Measurements from ENCODE around the gene TRABD2B. TPM values are rescaled to one million over a fixed set of nuclear protein-coding genes. Genes with fewer than 3 reads are reported as not detected.
A peak's percentile ranks its signal among the peaks of the same experiment; 100 is the strongest.

TRABD2B gene
- total RNA-seq, 1 donor from 2014 or later: 1.5 TPM

GRCh38 chr1:47875831-47876586 is 121.2 kb downstream of the TRABD2B start:
- no peak for DNase-seq

- DNase-seq: no peak
Measured at GRCh38 chr1:47875036-47875435, 122.1 kb downstream of the TRABD2B start.

- DNase-seq: no peak
Measured at GRCh38 chr1:47873337-47873736, 123.8 kb downstream of the TRABD2B start.

GRCh38 chr1:47872886-47873285 is 124.3 kb downstream of the TRABD2B start:
- DNase-seq: no peak

GRCh38 chr1:47871799-47872353 is 125.3 kb downstream of the TRABD2B start:
- DNase-seq: no peak

- DNase-seq: no peak
Measured at GRCh38 chr1:47870946-47871676, 126.1 kb downstream of the TRABD2B start.

- no peak for DNase-seq
Measured at GRCh38 chr1:47870480-47870879, 126.7 kb downstream of the TRABD2B start.

GRCh38 chr1:47868348-47868676 is 128.9 kb downstream of the TRABD2B start:
- DNase-seq: no peak

- peak; percentile 30 for DNase-seq
Measured at GRCh38 chr1:47867438-47868347, 129.5 kb downstream of the TRABD2B start.

- DNase-seq: peak; percentile 58
Measured at GRCh38 chr1:47866601-47867437, 130.4 kb downstream of the TRABD2B start.

- DNase-seq: no peak
Measured at GRCh38 chr1:47865881-47866535, 131.2 kb downstream of the TRABD2B start.

GRCh38 chr1:47859092-47859743 is 138.0 kb downstream of the TRABD2B start:
- no peak for DNase-seq

- no peak for DNase-seq
Measured at GRCh38 chr1:47856996-47857395, 140.2 kb downstream of the TRABD2B start.

GRCh38 chr1:47855230-47855629 is 142.0 kb downstream of the TRABD2B start:
- DNase-seq: no peak

GRCh38 chr1:47854552-47855144 is 142.5 kb downstream of the TRABD2B start:
- DNase-seq: no peak

GRCh38 chr1:47853852-47854251 is 143.3 kb downstream of the TRABD2B start:
- no peak for DNase-seq

GRCh38 chr1:47853059-47853458 is 144.1 kb downstream of the TRABD2B start:
- DNase-seq: no peak

- DNase-seq: no peak
Measured at GRCh38 chr1:47852006-47852718, 145.0 kb downstream of the TRABD2B start.

- no peak for DNase-seq
Measured at GRCh38 chr1:47850451-47850850, 146.7 kb downstream of the TRABD2B start.
